Sigmoid colon (tissue), 7 donors: Measurements from ENCODE around the gene CCDC92. TPM values are rescaled to one million over a fixed set of nuclear protein-coding genes. Genes with fewer than 3 reads are reported as not detected.

Experiments
- DNase-seq: peaks from one replicate; pipeline ENCODE4 v3.0.0-alpha.2; 2019
- H3K27ac ChIP-seq, 4 donors: fragments of 200-600 bp; sonication (generic); one replicate each; pipeline ENCODE4 v1.5.1; 2016 to 2019; ENCODE audit warnings: mild to moderate bottlenecking in 1 of 4
- H3K27me3 ChIP-seq, 3 donors: fragments of 200-600 bp; sonication (generic); one replicate each; pipeline ENCODE4 v1.5.1; 2019; ENCODE audit warnings: mild to moderate bottlenecking in 1 of 3
- H3K36me3 ChIP-seq, 4 donors: fragments of 200-600 bp; sonication (generic); one replicate each; pipeline ENCODE4 v1.5.1; 2016 to 2019
- H3K4me1 ChIP-seq, 4 donors: fragments of 200-600 bp; sonication (generic); one replicate each; pipeline ENCODE4 v1.5.1; 2017 to 2019
- H3K4me3 ChIP-seq, 4 donors: fragments of 200-600 bp; sonication (generic); one replicate each; pipeline ENCODE4 v1.5.1; 2017 to 2019; ENCODE audit warnings: mild to moderate bottlenecking in 2 of 4, moderate library complexity in 1 of 4
- H3K9me3 ChIP-seq, 4 donors: fragments of 200-600 bp in 3 of 4; sonication (generic) in 3 of 4; one replicate each; pipeline versions ENCODE4 v1.5.1 to v1.6.1; 2013 to 2019
- CTCF ChIP-seq, 4 experiments: fragments of 450-650 bp in 3 of 4; fragments of 200-600 bp in 1 of 4; IDR thresholded peaks; one replicate each; pipeline ENCODE4 v1.5.1; 2016 to 2019; ENCODE audit warnings: antibody characterized with exemption in 4 of 4, mild to moderate bottlenecking in 3 of 4, moderate library complexity in 2 of 4
- EP300 ChIP-seq, 4 donors: sonication (generic); formaldehyde crosslinking; IDR thresholded peaks; one replicate each; pipeline ENCODE4 v1.6.1; 2017; ENCODE audit warnings: antibody characterized with exemption in 4 of 4
- POLR2A ChIP-seq, 2 donors: fragments of 450-650 bp; IDR thresholded peaks; one replicate each; pipeline ENCODE4 v1.6.1; 2016; ENCODE audit warnings: antibody characterized with exemption in 2 of 2, mild to moderate bottlenecking in 2 of 2, moderate library complexity in 2 of 2
- POLR2AphosphoS5 ChIP-seq, 4 donors: sonication (generic); formaldehyde crosslinking; IDR thresholded peaks; one replicate each; pipeline ENCODE4 v1.6.1; 2017; ENCODE audit warnings: antibody characterized with exemption in 4 of 4
- WGBS, 2 donors: extraction: QIAGEN DNeasy Blood & Tissue Kit; methylation state at CpG; one replicate each; pipeline ENCODE4 v1.1.7; 2013; 5-methylcytosine and 5-hydroxymethylcytosine counted together
- intact Hi-C: fragments of 100-400 bp; cut with DNase I; formaldehyde crosslinking; loops from one replicate; pipeline ENCODE4 v1.15.1; 2023
- polyA plus RNA-seq, 3 donors: library from polyadenylated mRNA; stranded (reverse); fragments of 200-250 nt; gene quantifications; one replicate each; pipeline ENCODE4 v1.2.3, GENCODE V29; 2013
- total RNA-seq, 4 donors: library from RNA; depleted of rRNA; stranded (reverse); fragments of >200 nt; gene quantifications; one replicate each; pipeline ENCODE4 v1.1.0, GENCODE V29; 2016
- donor health status: healthy with polysubstance abuse.
- donor health status: Bipolar disorder and iron deficiency.
- donor health status: healthy.

CCDC92 gene
- total and polyA plus RNA-seq, 7 donors, result 18.5 to 54.0 (median 24.0) TPM

- TF ChIP-seq POLR2AphosphoS5 (IDR thresholded peaks at IDR 0.05) (no peak), EP300 (IDR thresholded peaks at IDR 0.05) (no peak), CTCF (IDR thresholded peaks at IDR 0.05) (no peak), POLR2A (IDR thresholded peaks at IDR 0.05) (no peak)
- H3K27ac ChIP-seq, result no peak overlapping the region
- WGBS, 2 donors, result 40 to 69% methylated on average over 9 of the region's 9 CpGs
- DNase-seq, result no peak
- H3K9me3 ChIP-seq, result no peaks in the 10 kb centered on the region
- H3K27me3 ChIP-seq, result peaks cover 0 to 16% (median 2%) of the 10 kb centered on the region in 3 donors
- no peak overlapping the region for H3K4me3 ChIP-seq
- intact Hi-C loops, result no loop called here
- H3K36me3 ChIP-seq, result no peaks in the 10 kb centered on the region
- no peaks in the 10 kb centered on the region for H3K4me1 ChIP-seq
Observed at GRCh38 chr12:123900871-123901376, 71.7 kb downstream of the CCDC92 start.

GRCh38 chr12:123899368-123899767 lies 73.3 kb downstream of the CCDC92 start:
- Histone ChIP-seq H3K4me3 (no peak overlapping the region), H3K27ac (no peak overlapping the region), H3K4me1 (no peaks in the 10 kb centered on the region), H3K9me3 (no peaks in the 10 kb centered on the region), H3K27me3 (peaks cover 0 to 16% (median 2%) of the 10 kb centered on the region in 3 donors), H3K36me3 (no peaks in the 10 kb centered on the region)
- intact Hi-C loops, result no loop called here
- DNase-seq, result no peak
- TF ChIP-seq CTCF (IDR thresholded peaks at IDR 0.05), result no peak
- WGBS, 2 donors, result 89 to 91% methylated on average over 9 of the region's 9 CpGs

GRCh38 chr12:123898673-123899072 lies 74.0 kb downstream of the CCDC92 start:
- Histone ChIP-seq H3K9me3 (no peaks in the 10 kb centered on the region), H3K4me3 (no peak overlapping the region), H3K36me3 (no peaks in the 10 kb centered on the region), H3K4me1 (no peaks in the 10 kb centered on the region), H3K27me3 (peaks cover 0 to 16% (median 2%) of the 10 kb centered on the region in 3 donors), H3K27ac (no peak overlapping the region)
- peak; percentile 30 for DNase-seq
- no peak for TF ChIP-seq CTCF (IDR thresholded peaks at IDR 0.05)
- TF ChIP-seq POLR2AphosphoS5 (IDR thresholded peaks at IDR 0.05), result no peak
- no peak for TF ChIP-seq EP300 (IDR thresholded peaks at IDR 0.05)
- TF ChIP-seq POLR2A (IDR thresholded peaks at IDR 0.05), result no peak
- intact Hi-C loops, result no loop called here
- 88 to 90% methylated on average over 18 of the region's 18 CpGs for WGBS, 2 donors

- Histone ChIP-seq H3K27me3 (peaks cover 0 to 16% (median 2%) of the 10 kb centered on the region in 3 donors), H3K4me3 (no peak overlapping the region), H3K27ac (no peak overlapping the region), H3K4me1 (no peaks in the 10 kb centered on the region), H3K36me3 (no peaks in the 10 kb centered on the region), H3K9me3 (no peaks in the 10 kb centered on the region)
- 79 to 80% methylated on average over 5 of the region's 5 CpGs for WGBS, 2 donors
- no peak for DNase-seq
- intact Hi-C loops, result no loop called here
- TF ChIP-seq CTCF (IDR thresholded peaks at IDR 0.05) (no peak), POLR2A (IDR thresholded peaks at IDR 0.05) (no peak), EP300 (IDR thresholded peaks at IDR 0.05) (no peak), POLR2AphosphoS5 (IDR thresholded peaks at IDR 0.05) (no peak)
Observed at GRCh38 chr12:123897221-123897620, 75.4 kb downstream of the CCDC92 start.

- no peak overlapping the region for H3K27ac ChIP-seq
- intact Hi-C loops, result no loop called here
- no peaks in the 10 kb centered on the region for H3K9me3 ChIP-seq
- H3K36me3 ChIP-seq, result no peaks in the 10 kb centered on the region
- TF ChIP-seq CTCF (IDR thresholded peaks at IDR 0.05) (no peak), EP300 (IDR thresholded peaks at IDR 0.05) (no peak), POLR2AphosphoS5 (IDR thresholded peaks at IDR 0.05) (no peak), POLR2A (IDR thresholded peaks at IDR 0.05) (no peak)
- peak; percentile 63 for DNase-seq
- H3K4me3 ChIP-seq, result no peak overlapping the region
- no peaks in the 10 kb centered on the region for H3K4me1 ChIP-seq
- peaks cover 0 to 13% (median 4%) of the 10 kb centered on the region in 3 donors for H3K27me3 ChIP-seq
- WGBS, 2 donors, result 73 to 74% methylated on average over 8 of the region's 8 CpGs
Observed at GRCh38 chr12:123896767-123897166, 75.9 kb downstream of the CCDC92 start.
